NCI-H2196 (cell line): ENCODE data around the gene ANKS1B.
"Not testable (repeated sequence)": the region's sequence is repeated elsewhere in the genome, so short reads cannot be mapped to it uniquely, and the experiment has no call there.

Experiments
- DNase-seq: peaks from one replicate; lab custom pipeline; 2025; ENCODE audit not compliant: unreplicated experiment; lab: John Stamatoyannopoulos, UW

Gene ANKS1B

DNA sequence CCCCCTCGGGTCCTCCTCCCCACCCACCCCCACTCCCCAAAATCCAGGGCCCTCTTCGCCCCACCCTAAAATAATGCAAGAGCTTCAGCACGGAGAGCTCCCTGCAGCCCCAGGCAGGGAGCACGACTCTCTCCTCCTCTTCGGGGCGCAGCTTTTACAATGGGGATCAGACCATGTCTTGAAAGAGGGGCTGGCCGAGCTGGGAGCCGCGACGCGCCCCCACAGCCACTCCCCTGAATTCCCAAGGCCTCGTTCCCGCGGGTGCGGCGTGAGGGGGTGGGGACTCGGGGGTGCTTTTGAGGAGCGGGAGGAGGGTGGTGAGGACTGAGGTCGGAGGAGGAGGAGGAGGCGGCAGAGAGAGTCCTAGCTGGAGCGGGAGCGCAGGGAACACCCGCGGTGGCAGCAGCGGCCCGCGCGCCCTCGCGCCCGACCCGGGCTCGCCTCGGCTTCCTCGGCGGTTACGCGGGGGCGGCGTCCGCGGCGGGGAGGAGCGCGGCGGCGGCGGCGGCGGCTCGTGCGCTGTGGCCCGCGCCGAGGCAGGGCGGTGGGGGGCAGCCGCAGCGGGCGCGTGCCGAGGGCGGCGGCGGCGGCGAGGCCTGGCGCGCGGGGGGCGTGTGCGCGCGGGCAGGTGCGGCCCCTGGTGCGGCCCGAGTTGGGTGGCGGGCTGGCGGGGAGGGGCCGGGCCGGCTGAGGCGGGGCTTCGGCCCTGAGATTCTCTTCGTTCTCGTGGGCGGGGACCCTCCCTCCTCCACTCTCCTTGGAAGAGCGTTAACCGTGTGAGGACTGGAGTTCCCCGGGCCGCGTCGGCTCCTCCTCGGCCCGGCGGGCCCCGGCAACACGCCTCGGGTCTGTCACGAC is at the start of gene ANKS1B:
TSS of gene ANKS1B (minus strand) at position 666 of the 858 bp plus-strand sequence. CDS start 699 bp downstream, outside the sequence.
- peak; percentile 81 for DNase-seq

DNA sequence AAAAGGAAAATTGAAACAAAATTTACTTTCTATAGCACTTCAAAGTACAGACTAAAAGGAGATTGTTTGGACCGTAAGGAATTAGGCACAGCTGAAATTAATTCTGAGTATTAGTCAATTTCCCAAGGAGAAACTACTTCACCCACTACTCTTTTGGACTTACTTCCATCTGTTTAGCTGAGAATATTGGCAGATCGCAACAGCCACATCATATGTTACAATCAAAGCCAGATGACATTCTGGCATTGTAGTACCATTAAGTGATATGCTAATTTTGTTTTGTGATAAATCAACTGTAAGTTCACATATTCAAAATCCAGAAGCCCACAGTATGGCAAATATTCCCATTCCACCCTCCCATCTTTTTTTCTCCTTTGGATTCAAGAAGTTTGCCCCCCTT is 47.1 kb upstream of the ANKS1B start:
- no peak for DNase-seq

DNA sequence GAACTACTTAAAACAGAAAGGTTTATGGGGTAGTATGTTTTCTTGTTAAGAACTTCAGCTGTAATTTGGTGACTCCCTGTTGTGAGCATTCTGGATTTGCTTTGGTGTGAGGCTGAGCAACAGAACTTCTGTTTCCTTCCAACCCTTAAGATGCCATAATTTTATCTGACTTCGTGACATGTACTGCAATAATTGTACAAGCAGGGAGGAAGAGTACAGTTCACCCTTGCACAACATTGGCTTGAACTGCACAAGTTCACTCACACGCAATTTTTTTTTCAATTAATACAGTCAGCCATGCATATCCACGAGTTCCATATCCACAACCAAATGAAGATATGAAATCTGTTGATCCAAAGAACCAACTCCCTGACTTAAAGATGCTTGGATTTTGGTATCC is 42.9 kb upstream of the ANKS1B start:
- no peak for DNase-seq

DNA sequence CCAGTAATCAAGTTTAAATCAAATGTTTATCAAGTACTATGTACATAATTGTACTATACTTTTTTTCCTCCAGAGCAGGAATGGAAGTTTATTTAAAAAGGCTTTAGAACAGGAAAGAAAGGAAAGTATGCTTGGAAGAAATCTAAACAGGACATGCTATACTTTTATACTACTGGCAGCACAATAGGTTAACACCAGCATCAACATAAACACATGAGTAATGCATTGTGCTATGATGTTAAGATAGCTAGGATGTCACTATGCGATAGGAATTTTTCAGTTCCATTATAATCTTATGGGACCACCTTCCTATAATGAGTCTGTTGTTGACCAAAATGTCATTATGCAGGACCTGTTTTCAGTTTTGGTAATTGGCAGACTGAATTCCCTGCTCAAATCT is 41.5 kb upstream of the ANKS1B start:
- no peak for DNase-seq

DNA sequence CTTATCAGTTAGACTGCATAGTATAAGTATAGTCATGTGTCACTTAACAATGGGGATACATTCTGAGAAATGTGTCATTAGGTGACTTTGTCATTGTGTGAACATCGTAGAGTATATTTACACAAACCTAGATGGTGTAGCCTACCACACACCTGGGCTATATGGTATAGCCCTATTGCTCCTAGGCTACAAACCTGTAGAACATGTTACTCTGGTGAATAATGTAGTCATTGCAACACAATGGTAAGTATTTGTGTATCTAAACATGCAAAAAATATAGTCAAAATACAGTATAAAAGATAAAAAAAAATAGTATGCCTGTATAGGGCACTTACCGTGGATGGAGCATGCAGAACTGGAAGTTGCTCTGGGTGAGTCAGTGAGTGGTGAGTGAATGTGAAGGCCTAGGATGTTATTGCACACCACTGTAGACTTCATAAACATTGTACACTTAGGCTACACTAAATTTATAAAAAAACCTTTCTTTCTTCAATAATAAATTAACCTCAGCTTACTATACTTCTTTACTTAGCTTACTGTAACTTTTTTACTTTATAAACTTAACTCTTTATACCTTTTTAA is 40.3 kb upstream of the ANKS1B start:
- no peak for DNase-seq

DNA sequence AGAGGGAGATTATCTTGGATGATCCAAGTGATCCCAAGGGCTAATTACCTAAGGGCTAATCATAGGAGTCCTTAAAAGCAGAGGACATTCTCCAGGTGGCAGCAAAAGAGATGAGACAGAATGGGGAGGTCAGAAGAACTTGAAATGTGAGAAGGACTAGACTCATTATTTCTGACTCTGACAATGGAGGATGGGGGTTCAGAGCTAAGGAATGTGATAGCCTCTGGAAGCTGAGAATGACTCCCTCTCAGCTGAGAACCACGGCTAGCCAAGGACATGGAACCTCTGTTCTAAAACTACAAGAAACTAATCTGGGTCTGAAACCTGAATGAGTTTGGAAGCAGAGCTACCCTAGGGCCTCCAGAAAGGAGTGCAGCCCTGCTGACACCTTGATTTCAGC is 35.6 kb upstream of the ANKS1B start:
- DNase-seq = no peak

DNA sequence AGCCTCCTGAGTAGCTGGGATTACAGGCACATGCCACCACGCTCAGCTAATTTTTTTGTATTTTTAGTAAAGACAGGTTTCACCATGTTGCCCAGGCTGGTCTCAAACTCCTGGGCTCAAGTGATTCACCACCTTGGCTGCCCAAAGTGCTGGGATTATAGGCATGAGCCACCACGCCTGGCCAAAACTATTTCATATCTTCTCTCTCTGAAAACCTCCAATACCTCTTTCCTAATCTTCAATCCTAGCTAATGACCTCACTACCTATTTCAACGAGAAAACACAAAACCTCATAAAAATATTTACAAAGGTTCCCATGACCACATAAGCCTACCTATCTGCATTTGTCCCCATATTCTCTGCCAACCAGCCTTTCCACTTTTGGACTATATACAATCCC is 32.3 kb upstream of the ANKS1B start:
- DNase-seq = no peak

DNA sequence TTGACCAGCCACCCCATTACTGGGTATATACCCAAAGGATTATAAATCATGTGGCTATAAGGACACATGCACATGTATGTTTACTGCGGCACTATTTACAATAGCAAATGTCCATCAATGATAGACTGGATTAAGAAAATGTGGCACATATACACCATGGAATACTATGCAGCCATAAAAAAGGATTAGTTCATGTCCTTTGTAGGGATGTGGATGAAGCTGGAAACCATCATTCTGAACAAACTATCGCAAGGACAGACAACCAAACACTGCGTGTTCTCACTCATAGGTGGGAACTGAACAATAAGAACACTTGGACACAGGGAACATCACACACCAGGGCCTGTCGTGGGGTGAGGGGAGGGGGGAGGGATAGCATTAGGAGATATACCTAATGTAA is 31.6 kb upstream of the ANKS1B start:
- DNase-seq = not testable (repeated sequence)

DNA sequence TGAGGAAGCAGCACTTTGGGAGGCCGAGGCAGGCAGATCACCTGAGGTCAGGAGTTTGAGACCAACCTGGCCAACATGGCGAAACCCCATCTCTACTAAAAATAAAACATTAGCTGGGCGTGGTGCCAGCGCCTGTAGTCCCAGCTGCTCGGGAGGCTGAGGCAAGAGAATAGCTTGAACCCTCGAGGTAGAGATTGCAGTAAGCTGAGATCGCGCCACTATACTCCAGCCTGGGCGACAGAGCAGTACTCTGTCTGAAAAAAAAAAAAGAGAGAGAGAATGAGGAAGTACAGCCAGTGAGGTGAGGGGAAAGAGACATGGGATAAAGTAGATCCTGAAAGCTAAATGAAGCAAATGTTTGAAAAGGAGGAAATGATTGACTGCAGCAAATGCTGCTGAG is 21.1 kb upstream of the ANKS1B start:
- not testable (repeated sequence) for DNase-seq

DNA sequence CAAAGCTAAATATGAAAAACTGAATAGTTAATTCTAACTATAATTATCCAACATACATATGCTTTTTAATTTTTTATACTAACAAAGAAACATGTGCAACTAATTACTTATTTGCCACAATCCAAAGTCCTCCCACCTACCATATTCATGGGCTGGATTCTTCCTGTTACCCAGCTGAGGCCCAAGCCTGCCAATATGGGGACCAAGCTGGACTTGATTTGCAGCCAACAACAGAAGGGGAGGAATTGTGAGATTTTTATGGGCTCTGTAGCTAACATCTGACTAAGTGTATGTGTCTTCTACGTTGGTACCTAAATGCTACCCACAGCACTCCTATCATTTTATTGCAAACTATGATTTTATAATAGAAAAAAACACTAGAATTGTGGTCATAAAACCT is 13.1 kb upstream of the ANKS1B start:
- DNase-seq = no peak

DNA sequence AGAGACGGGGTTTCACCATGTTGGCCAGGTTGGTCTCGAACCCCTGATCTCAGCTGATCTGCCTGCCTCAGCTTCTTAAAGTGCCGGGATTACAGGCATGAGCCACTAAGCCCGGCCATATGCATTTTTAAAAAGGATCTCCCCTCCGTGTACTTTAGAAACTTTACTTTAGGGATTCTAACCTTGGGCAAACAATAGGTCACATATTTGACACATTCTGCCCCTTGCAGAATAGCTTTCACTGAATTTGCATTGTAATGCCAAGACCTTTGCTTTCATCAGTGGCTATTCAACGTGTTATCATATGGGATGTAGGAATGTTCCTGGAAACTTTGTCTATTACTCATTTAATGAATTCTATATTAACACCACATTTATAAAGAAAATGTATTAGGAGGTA is 11.4 kb upstream of the ANKS1B start:
- no peak for DNase-seq

DNA sequence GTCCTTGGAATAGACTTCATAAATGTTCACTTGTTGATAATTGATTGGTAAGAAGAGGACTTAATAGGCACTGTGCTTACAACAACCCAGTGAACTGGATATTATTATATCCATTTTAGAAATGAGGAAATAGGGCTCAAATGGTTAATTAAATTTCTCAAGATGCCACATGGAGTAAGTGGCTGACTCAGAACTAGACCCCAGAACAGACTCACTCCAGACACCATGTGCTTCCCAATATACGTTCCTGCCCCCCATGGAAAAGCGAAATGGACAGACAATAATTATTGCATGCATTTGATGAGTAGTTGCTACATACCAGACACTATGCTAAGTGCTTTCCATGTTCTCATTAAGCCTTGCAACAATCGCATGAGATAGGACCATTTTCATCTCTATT is 895 bp upstream of the ANKS1B start:
- DNase-seq = no peak

DNA sequence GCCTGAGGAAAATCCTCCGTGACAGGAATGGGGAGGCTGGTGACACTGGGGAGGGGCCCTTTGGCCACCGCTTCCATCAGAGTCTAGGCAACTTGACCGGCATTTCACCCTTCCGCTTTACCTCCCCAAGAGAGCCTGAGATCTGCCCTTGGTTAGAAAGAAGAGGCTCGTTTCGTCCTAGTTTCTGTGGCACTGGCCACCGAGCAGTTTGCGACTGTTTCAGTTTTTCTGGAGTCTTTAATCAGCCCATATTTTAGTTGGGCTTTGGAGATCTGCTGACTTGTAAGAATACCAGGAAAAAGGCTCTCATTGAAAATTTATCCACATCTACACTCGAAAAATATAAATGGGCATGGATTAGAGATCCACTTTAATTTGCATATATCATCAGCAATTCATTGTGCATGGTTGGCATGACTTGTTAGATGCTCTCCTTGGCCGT is 414 bp upstream of the ANKS1B start:
- DNase-seq = no peak

DNA sequence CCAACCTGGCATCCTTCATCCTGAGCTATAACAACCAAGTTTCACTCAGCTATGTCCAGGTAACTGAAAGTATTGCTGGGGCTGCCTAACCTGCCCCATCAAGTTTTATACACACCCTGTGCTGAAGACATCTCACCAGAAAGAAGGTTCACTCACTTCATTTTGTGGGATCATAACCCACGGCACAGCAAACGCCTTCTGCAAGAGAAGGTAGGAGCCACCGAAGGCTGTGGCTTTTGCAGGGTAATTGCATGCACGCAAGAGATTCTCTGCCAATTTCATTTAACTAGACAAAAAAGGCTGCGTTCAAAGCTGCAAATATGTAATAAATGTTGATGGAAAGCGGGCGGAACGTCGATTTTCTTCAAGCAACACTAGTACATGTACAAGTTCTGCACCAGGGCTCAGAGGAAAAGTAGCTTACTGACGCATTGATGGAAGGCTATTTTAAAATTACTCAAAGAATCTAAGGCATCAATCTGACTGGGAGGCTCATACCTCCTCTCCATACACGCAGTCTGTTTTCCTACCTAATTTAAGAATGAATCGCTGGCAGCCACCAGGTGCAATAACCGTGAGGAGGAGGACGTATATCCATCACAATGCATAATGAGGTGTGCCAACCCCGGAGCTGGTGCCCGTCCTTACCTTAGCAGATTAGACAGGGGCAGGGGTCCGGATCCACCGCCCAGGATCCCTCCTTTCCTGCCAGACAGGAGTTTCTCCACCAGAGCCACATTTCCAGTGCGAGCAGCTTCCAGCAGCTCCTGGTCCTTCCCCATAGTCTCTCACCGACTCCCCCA is 1.1 kb downstream of the ANKS1B start:
- DNase-seq = no peak

DNA sequence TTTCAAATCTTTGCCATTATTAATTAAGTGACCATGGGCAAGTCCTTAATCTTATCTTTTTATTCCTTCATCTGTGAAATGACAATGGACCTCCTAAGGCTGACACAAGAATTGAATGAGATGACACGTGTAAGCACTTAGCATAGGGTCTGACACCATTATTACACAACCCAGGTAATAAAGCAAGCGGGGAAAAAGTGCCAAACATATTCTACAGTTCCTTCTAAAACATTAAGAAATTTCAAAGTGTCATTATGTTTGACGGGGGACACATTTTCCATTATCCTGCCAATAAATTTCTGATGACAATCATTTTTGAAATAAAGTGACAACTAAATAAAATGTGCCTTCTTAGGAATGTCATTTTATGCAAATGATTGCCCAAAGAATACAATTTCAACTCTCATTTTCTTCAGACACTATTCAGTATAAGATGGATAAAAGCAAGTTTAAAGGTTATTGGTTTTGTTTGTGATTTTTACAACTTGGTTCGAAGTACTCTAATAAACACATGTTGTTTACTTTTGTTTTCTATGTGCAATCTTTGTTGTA is 3.0 kb downstream of the ANKS1B start:
- DNase-seq = no peak

DNA sequence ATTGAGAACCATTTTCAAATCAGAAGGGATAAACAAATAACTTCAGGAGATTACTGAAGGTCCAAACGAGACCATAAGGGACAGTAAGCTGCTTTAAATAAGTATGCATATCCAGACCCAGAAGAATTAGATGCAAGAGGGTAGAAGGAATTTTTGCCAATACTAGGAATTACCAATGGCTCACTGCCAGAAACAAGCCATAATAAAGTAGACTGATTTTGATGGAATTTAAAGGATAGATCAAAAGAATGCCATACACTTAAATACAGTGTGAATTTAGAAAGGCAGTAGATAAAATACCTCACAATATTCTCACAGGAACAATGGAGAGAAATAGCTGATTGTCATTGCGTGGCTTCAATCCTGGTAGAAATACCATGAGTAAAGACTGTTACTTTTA is 5.3 kb downstream of the ANKS1B start:
- no peak for DNase-seq

DNA sequence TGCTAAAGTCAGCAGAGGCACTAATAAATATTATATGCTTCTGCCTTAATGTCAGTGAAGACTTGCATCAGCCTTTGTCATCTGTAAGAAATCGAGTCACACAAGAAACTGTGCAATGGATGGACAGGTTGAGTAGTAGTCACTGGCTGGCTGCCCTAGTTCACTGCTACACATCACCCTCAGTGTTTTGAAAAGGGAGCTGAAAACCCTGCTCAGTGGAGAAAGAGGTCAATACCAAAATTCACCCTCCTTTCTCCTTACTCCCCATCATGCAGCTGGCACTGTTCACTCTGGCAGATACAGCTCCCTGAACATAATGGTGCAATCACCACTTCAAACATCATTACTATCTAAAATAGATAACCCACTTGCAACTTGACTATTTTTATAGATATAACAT is 6.6 kb downstream of the ANKS1B start:
- no peak for DNase-seq

DNA sequence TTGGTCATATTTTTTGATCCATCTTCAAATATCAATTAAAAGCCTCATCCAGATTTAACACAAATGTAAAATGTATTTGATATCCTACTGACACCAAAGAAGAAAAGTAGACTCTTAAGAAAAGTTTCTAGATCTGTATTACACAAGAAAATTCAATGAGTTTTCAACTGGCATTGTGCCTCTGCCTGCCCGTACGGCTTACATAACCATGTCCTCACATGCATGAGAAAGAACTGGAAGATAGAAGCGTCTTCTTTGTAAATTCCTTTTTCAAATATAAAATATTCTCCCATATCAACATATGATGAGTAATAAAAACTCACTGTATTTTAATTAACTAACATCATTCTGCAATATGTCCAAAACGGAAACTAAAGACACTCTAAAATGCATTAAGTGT is 7.2 kb downstream of the ANKS1B start:
- DNase-seq = no peak

DNA sequence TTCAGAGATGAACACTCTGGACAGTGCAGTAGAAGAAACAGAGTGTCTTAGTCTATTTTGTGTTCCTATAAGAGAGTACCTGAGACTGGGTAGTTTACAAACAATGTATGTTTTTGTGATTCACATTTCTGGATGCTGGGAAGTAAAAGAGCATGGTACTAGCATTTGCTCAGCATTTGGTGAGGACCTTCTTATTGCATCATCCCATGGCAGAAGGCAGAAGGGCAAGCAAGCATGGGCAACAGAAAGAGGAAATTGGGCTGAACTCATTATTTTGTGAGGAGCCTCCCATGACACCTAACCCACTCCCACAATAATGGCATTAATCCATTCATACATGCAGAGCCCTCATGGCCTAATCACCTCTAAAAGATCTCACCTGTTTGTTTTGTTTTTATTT is 8.0 kb downstream of the ANKS1B start:
- no peak for DNase-seq

DNA sequence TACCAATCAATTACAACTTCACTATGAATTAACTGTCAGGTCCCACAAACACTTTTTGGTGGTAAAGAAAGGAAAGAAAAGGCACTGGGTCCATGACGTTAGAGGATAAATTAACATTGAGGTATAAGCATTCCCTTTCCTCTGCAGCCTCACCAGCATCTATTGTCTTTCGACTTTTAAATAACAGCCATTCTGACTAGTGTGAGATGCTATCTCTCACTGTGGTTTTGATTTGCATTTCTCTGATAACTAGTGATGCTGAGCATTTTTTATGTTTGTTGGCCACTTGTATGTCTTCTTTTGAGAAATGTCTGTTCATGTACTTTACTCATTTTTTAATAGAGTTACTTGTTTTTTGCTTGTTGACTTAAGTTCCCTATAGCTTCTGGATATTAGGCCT is 9.4 kb downstream of the ANKS1B start:
- DNase-seq = no peak

DNA sequence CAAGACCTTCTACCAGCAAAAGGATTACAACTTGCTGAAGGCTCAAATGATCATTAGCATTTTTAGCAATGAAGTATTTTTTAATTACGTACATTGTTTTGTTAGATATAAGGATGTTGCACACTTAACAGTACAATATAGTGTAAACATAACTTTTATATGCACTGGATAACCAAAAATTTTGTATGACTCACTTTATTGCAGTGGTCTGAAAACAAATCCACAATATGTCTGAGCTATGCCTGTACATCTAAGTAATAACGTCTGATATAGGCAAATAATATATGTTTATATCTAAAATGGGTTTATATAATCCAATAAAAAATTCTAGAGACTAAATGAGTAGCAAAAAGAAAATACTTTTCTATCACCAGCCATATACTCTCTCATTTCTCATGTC is 10.6 kb downstream of the ANKS1B start:
- DNase-seq = no peak

DNA sequence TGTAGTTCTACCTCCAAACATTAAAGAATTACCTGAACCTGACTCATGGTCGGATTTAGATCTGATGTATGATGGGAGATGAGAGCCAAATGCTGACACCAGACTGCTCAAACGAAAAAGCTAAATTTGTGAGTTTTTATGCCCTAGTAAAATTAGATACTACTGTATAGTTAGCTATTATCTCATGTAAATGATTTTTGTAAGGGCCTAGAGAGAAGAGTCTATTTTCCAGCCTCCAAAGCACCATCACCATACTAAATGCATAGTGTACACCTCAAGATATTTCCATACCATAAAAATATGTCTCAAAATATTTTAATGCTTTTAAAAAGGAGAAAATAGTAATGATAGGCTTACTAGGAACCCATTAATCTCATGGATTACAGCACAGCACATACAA is 18.3 kb downstream of the ANKS1B start:
- DNase-seq = no peak
